Lower lobe of right lung (tissue), 2 donors: ENCODE data around the gene LASP1. TPM values are rescaled to one million over a fixed set of nuclear protein-coding genes. Genes with fewer than 3 reads are reported as not detected.

Source experiments
- ATAC-seq, 2 donors: fragments of 200-7000 bp; cut with Tn5 transposase; one replicate each; pipeline ENCODE4 v1.9.1; 2020 to 2022; ENCODE audit warnings: mild to moderate bottlenecking in 2 of 2, moderate library complexity in 2 of 2
- DNase-seq: peaks from one replicate; pipeline ENCODE4 v3.0.0-alpha.2; 2020
- H3K27ac ChIP-seq: fragments of 200-600 bp; one replicate; pipeline ENCODE4 v1.8.0; 2022
- H3K27me3 ChIP-seq: fragments of 200-600 bp; one replicate; pipeline ENCODE4 v1.8.0; 2022; ENCODE audit warnings: low read depth
- H3K36me3 ChIP-seq: fragments of 200-600 bp; one replicate; pipeline ENCODE4 v1.8.0; 2022; ENCODE audit warnings: mild to moderate bottlenecking
- H3K4me1 ChIP-seq: fragments of 200-600 bp; one replicate; pipeline ENCODE4 v1.8.0; 2022
- H3K4me3 ChIP-seq: fragments of 200-600 bp; one replicate; pipeline ENCODE4 v1.8.0; 2022; ENCODE audit warnings: mild to moderate bottlenecking
- H3K9me3 ChIP-seq: fragments of 200-600 bp; one replicate; pipeline ENCODE4 v1.8.0; 2022
- intact Hi-C: fragments of 100-400 bp; cut with DNase I; formaldehyde crosslinking; loops from one replicate; pipeline ENCODE4 v1.11.0; 2022
- total RNA-seq: library from RNA; stranded (reverse); fragmentation: NEBNext Ultra II Directional; extraction: Animal tissue kit (Norgen Biotek cat#: 25700); gene quantifications from one replicate; pipeline ENCODE4 v1.2.1, GENCODE V29; 2021
- TF ChIP-seq, protein P1 (sequence below): fragments of 200-600 bp; IDR thresholded peaks from one replicate; pipeline ENCODE4 v1.8.0; 2022; ENCODE audit warnings: antibody characterized with exemption, mild to moderate bottlenecking
- donor health status: DM: no; HTN: yes; CAD: no; lungs with severe emphysema.

The LASP1 gene
- total RNA-seq, 1 donor from 2014 or later, result 158 TPM

DNA sequence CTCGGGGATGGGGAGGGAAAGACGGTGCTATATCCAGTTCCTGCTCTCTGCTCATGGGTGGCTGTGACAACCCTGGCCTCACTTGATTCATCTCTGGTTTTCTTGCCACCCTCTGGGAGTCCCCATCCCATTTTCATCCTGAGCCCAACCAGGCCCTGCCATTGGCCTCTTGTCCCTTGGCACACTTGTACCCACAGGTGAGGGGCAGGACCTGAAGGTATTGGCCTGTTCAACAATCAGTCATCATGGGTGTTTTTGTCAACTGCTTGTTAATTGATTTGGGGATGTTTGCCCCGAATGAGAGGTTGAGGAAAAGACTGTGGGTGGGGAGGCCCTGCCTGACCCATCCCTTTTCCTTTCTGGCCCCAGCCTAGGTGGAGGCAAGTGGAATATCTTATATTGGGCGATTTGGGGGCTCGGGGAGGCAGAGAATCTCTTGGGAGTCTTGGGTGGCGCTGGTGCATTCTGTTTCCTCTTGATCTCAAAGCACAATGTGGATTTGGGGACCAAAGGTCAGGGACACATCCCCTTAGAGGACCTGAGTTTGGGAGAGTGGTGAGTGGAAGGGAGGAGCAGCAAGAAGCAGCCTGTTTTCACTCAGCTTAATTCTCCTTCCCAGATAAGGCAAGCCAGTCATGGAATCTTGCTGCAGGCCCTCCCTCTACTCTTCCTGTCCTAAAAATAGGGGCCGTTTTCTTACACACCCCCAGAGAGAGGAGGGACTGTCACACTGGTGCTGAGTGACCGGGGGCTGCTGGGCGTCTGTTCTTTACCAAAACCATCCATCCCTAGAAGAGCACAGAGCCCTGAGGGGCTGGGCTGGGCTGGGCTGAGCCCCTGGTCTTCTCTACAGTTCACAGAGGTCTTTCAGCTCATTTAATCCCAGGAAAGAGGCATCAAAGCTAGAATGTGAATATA is 50.8 kb downstream of the LASP1 start:
- DNase-seq (no peak), ATAC-seq (no peak)
- Histone ChIP-seq H3K9me3 (no peaks in the 10 kb centered on the region), H3K27ac (no peak overlapping the region), H3K36me3 (peaks cover 51% of the 10 kb centered on the region), H3K4me3 (no peak overlapping the region), H3K4me1 (peaks cover 23% of the 10 kb centered on the region), H3K27me3 (no peaks in the 10 kb centered on the region)
- intact Hi-C loops, result no loop called here
- TF ChIP-seq, protein P1, sequence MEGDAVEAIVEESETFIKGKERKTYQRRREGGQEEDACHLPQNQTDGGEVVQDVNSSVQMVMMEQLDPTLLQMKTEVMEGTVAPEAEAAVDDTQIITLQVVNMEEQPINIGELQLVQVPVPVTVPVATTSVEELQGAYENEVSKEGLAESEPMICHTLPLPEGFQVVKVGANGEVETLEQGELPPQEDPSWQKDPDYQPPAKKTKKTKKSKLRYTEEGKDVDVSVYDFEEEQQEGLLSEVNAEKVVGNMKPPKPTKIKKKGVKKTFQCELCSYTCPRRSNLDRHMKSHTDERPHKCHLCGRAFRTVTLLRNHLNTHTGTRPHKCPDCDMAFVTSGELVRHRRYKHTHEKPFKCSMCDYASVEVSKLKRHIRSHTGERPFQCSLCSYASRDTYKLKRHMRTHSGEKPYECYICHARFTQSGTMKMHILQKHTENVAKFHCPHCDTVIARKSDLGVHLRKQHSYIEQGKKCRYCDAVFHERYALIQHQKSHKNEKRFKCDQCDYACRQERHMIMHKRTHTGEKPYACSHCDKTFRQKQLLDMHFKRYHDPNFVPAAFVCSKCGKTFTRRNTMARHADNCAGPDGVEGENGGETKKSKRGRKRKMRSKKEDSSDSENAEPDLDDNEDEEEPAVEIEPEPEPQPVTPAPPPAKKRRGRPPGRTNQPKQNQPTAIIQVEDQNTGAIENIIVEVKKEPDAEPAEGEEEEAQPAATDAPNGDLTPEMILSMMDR, result no peak

DNA sequence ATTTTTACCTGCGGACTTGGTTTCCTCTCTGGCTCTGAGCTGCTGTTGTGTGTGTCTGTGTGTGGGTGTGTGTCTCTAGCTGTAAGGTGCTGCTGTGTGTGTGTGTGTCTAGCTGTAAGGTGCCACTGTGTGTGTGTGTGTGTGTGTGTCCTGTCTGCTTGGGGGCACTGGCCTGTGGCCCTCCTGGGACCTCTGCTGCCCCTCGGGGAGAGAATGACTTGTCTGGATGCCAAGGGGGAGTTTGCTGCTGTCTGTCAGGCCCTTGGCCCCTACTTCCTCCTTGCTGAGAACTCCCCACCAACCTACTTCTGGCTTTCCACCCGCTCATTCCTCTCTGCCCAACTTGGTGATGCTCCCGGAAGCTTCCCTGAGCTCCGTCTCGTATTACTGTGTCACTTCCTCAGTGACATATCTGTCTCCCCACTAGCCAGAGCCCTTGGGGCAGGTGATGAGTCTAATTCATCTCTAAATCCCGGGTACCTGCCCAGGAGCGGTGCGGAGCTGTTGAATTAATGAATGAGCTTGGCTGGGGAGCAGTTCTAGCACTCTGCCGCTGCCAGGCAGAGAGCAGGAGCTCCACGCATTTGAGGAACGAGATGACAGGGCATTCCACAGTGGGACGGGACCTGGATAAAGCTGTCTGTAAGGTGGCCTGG is 52.0 kb downstream of the LASP1 start:
- DNase-seq, result no peak
- intact Hi-C loops, result no loop called here
- peaks cover 31% of the 10 kb centered on the region for H3K4me1 ChIP-seq

DNA sequence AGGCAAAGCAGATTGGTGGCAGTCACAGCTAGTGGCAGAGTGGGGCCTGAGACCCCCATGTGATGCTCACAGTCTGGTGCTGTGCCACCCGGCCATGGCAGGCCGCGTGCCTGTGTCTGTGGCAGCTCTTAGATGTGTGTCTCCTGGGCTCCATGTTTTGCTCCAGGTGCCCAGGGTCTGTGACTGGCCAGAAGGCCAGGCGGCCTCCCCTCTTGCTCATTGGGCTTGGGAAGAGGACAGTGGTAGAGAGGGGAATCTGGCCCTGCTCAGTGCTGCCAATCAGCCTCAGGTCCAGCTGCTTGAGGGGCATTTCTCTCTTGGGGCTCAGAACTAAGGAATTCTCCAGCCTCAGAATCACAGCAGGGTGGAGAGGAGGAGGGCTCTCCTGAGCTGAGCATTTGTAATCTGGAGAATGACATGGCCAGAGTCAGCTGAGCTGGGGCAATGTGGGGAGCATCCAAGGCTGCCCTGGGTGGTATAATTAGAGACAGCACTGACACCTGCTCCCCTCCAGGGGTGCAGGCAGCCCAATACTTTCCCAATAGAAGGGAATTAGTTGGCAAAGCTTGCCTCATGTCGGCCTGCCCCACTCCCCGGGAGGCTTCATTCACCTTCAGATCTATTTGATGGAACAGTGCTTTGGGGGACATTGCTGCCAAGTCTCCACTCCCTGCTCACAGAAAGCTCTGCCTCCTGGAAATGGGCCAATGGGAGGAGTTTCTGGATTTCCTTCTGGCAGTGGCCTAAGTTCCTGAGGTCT is 52.9 kb downstream of the LASP1 start:
- peaks cover 31% of the 10 kb centered on the region for H3K4me1 ChIP-seq
- intact Hi-C loops, result no loop called here
- ATAC-seq, result peak; percentile 5 to 44
- peaks cover 30% of the 10 kb centered on the region for H3K36me3 ChIP-seq
- H3K4me3 ChIP-seq, result no peak overlapping the region
- TF ChIP-seq, protein P1, result peak; percentile 10
- H3K27ac ChIP-seq, result no peak overlapping the region
- no peaks in the 10 kb centered on the region for H3K27me3 ChIP-seq
- H3K9me3 ChIP-seq, result no peaks in the 10 kb centered on the region
- no peak for DNase-seq

More for the DNA sequence above, 52.0 kb downstream of the LASP1 start:
- no peak overlapping the region for H3K4me3 ChIP-seq
- H3K27me3 ChIP-seq, result no peaks in the 10 kb centered on the region
- TF ChIP-seq, protein P1, result no peak
- peak in 1 of 2 donors; percentile 5 for ATAC-seq
- H3K9me3 ChIP-seq, result no peaks in the 10 kb centered on the region
- H3K36me3 ChIP-seq, result peaks cover 39% of the 10 kb centered on the region
- no peak overlapping the region for H3K27ac ChIP-seq

DNA sequence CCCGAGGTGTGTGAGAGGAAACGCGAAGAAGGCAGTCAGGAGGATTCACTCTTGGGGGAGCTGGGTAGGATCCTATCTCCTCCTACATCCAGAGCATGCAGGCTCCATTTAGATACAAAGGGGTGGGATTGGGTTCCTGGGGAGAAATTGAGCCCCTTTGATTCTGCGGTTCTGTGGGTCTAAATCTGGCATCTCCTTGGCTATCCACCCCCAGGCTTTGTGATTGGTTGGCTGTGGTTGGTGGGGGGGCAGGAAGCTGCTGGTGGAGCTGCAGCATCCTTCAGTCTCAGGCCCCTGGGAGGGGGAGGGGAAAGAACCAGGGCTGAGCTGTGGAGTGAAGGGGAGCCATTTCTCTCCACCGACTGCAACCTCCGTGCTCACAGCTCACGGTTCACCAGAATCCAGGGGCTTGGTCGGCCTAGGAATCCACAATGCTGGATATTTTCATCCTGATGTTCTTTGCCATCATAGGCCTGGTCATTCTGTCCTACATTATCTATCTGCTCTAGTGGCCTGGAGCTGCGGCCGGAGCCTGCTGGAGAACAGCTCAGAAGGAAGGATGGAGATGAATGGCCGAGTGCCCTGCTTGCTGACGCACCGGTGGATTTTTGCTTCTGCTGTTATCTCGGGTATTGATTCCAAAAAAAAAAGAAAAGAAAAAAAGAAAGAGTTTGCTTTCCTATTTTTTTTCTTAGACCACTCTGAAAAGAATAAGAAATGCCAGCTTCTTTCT is 55.6 kb downstream of the LASP1 start, which contains the start of gene LASP1NB:
TSS of gene LASP1NB (plus strand) at position 352 of the 733 bp plus-strand sequence.
- H3K27ac ChIP-seq, result peak within 1 kb of the TSS; percentile 41
- H3K4me1 ChIP-seq, result peaks cover 31% of the 10 kb centered on the region
- DNase-seq (no peak), ATAC-seq (no peak)
- H3K27me3 ChIP-seq, result no peaks in the 10 kb centered on the region
- no peak within 1 kb of the TSS for H3K4me3 ChIP-seq
- peaks cover 3% of the 10 kb centered on the region for H3K36me3 ChIP-seq
- no peaks in the 10 kb centered on the region for H3K9me3 ChIP-seq
- intact Hi-C loops, result no loop called here
- TF ChIP-seq, protein P1, result no peak
